PC-9 (cell line): ENCODE data around the gene ARHGAP24. TPM values are rescaled to one million over a fixed set of nuclear protein-coding genes. Genes with fewer than 3 reads are reported as not detected.

Source experiments
- BruUV-seq: library from RNA; stranded (reverse); fragments of 400-500 nt; replicated peaks from 2 replicates; lab custom pipeline; 2021; lab: Mats Ljungman, UMichigan
- CTCF ChIA-PET: fragments of 300-600 bp; sonication (Branson Sonifier 250); formaldehyde crosslinking; loops from one replicate; lab custom pipeline; 2022; ENCODE audit warnings: antibody characterized with exemption; lab: Charles Lee
- POLR2A ChIA-PET: fragments of 300-600 bp; sonication (Branson Sonifier 250); formaldehyde crosslinking; loops from one replicate; lab custom pipeline; 2022; ENCODE audit warnings: antibody characterized with exemption; ENCODE audit not compliant: unreplicated experiment; lab: Charles Lee
- DNase-seq, 2 experiments: peaks; one replicate each; pipeline versions ENCODE4 v3.0.0 to v3.0.0-alpha.2; 2015 to 2022; ENCODE audit warnings: mixed read lengths in 1 of 2
- H2AFZ ChIP-seq: fragments of 200-600 bp; sonication (generic); 2 replicates; pipeline ENCODE4 v1.8.1; 2017; ENCODE audit warnings: antibody characterized with exemption
- H3F3A ChIP-seq: fragments of 200-600 bp; sonication (generic); 2 replicates; pipeline ENCODE4 v1.8.1; 2017; ENCODE audit warnings: antibody characterized with exemption, mild to moderate bottlenecking, low read depth; ENCODE audit not compliant: insufficient read depth
- H3K27ac ChIP-seq: fragments of 200-600 bp; sonication (generic); 2 replicates; pipeline ENCODE4 v1.6.1; 2016; ENCODE audit warnings: mixed run types
- H3K27me3 ChIP-seq: fragments of 200-600 bp; sonication (generic); 2 replicates; pipeline ENCODE4 v1.6.1; 2016; ENCODE audit warnings: low read depth, mixed run types; ENCODE audit not compliant: insufficient read depth
- H3K36me3 ChIP-seq: fragments of 200-600 bp; sonication (generic); 2 replicates; pipeline ENCODE4 v1.6.1; 2016; ENCODE audit warnings: low read depth, mixed run types
- H3K4me1 ChIP-seq: fragments of 200-600 bp; sonication (generic); replicated peaks from 2 replicates; pipeline ENCODE4 v1.6.1; 2016; ENCODE audit warnings: mixed run types; ENCODE audit not compliant: insufficient read depth
- H3K4me2 ChIP-seq: fragments of 200-600 bp; sonication (generic); 2 replicates; pipeline ENCODE4 v1.6.1; 2017; ENCODE audit warnings: mixed run types
- H3K4me3 ChIP-seq: fragments of 200-600 bp; sonication (generic); 2 replicates; pipeline ENCODE4 v1.6.1; 2016; ENCODE audit warnings: mixed run types
- H3K79me2 ChIP-seq: fragments of 200-600 bp; sonication (generic); 2 replicates; pipeline ENCODE4 v1.6.1; 2017; ENCODE audit warnings: low read depth, mixed run types
- H3K9me2 ChIP-seq: fragments of 200-600 bp; sonication (generic); 2 replicates; pipeline ENCODE4 v1.8.1; 2017; ENCODE audit warnings: mild to moderate bottlenecking; ENCODE audit not compliant: insufficient read depth
- H3K9me3 ChIP-seq: fragments of 200-600 bp; sonication (generic); 2 replicates; pipeline ENCODE4 v1.8.1; 2016; ENCODE audit warnings: low read depth; ENCODE audit not compliant: insufficient read depth
- H4K20me1 ChIP-seq: fragments of 200-600 bp; sonication (generic); 2 replicates; pipeline ENCODE4 v1.8.1; 2017; ENCODE audit not compliant: insufficient read depth
- CTCF ChIP-seq: fragments of 200-600 bp; sonication (generic); conservative IDR thresholded peaks from 2 replicates; pipeline ENCODE4 v1.6.1; 2017; ENCODE audit warnings: mixed run types, antibody characterized with exemption, mild to moderate bottlenecking, moderate library complexity
- EZH2 ChIP-seq: fragments of 200-600 bp; sonication (generic); IDR thresholded peaks from 2 replicates; pipeline ENCODE4 v1.8.0; 2017; ENCODE audit warnings: antibody characterized with exemption, low read depth
- intact Hi-C: fragments of 100-400 bp; cut with micrococcal nuclease; formaldehyde crosslinking; loops from one replicate; pipeline ENCODE4 v1.10.0; 2022; ENCODE audit not compliant: unreplicated experiment
- total RNA-seq: library from RNA; stranded (reverse); gene quantifications from 2 replicates; pipeline ENCODE4 v1.2.3, GENCODE V29; 2021

The ARHGAP24 gene
- total RNA-seq, 1 experiment from 2014 or later, result 2.2 TPM

GRCh38 chr4:85577307-85577706, 102.4 kb downstream of the ARHGAP24 start:
- H3K27ac ChIP-seq, result no peak overlapping the region
- TF ChIP-seq EZH2, result no peak
- no peak for TF ChIP-seq CTCF
- no peaks in the 10 kb centered on the region for H3K27me3 ChIP-seq
- H2AFZ ChIP-seq, result no peak overlapping the region
- H4K20me1 ChIP-seq, result no peaks in the 10 kb centered on the region
- no peaks in the 10 kb centered on the region for H3K4me1 ChIP-seq
- no peak overlapping the region for H3K4me2 ChIP-seq
- no peaks in the 10 kb centered on the region for H3F3A ChIP-seq
- ChIA-PET CTCF (no interaction called here), POLR2A (interaction anchor here (0.8 kb wide), 1 partner anchor 11 kb away, joined by 7 read pairs; no protein-coding TSS in a partner anchor)
- BruUV-seq, result no TSS peak
- intact Hi-C loops, result no loop called here
- no peaks in the 10 kb centered on the region for H3K9me3 ChIP-seq
- H3K79me2 ChIP-seq, result no peaks in the 10 kb centered on the region
- no peak overlapping the region for H3K4me3 ChIP-seq
- DNase-seq, result no peak
- no peaks in the 10 kb centered on the region for H3K9me2 ChIP-seq
- H3K36me3 ChIP-seq, result no peaks in the 10 kb centered on the region

- no peak overlapping the region for H2AFZ ChIP-seq
- H3K27me3 ChIP-seq, result no peaks in the 10 kb centered on the region
- no peaks in the 10 kb centered on the region for H3K36me3 ChIP-seq
- no peaks in the 10 kb centered on the region for H3K9me2 ChIP-seq
- ChIA-PET POLR2A (interaction anchor here (0.6 kb wide), 1 partner anchor 926 kb away, joined by 5 read pairs; no protein-coding TSS in a partner anchor), CTCF (no interaction called here)
- no peak overlapping the region for H3K4me3 ChIP-seq
- no peaks in the 10 kb centered on the region for H3F3A ChIP-seq
- no peaks in the 10 kb centered on the region for H3K79me2 ChIP-seq
- no peaks in the 10 kb centered on the region for H3K9me3 ChIP-seq
- intact Hi-C loops, result no loop called here
- BruUV-seq, result no TSS peak
- TF ChIP-seq EZH2, result no peak
- TF ChIP-seq CTCF, result no peak
- no peaks in the 10 kb centered on the region for H4K20me1 ChIP-seq
- no peak overlapping the region for H3K4me2 ChIP-seq
- DNase-seq, result no peak
- no peak overlapping the region for H3K27ac ChIP-seq
- no peaks in the 10 kb centered on the region for H3K4me1 ChIP-seq
Observed at GRCh38 chr4:85579942-85580341, 105.0 kb downstream of the ARHGAP24 start.

- Histone ChIP-seq H3K4me2 (no peak overlapping the region), H3K27me3 (no peaks in the 10 kb centered on the region), H3K79me2 (no peaks in the 10 kb centered on the region), H3K9me3 (no peaks in the 10 kb centered on the region), H4K20me1 (no peaks in the 10 kb centered on the region), H3K4me1 (no peaks in the 10 kb centered on the region), H3K4me3 (no peak overlapping the region), H3K36me3 (no peaks in the 10 kb centered on the region), H3K27ac (no peak overlapping the region), H3F3A (no peaks in the 10 kb centered on the region), H2AFZ (no peak overlapping the region), H3K9me2 (no peaks in the 10 kb centered on the region)
- CTCF ChIA-PET, result no interaction called here
- TF ChIP-seq CTCF (no peak), EZH2 (no peak)
- POLR2A ChIA-PET, result interaction anchor here (0.6 kb wide), 1 partner anchor 926 kb away, joined by 5 read pairs; no protein-coding TSS in a partner anchor
- DNase-seq, result no peak
- no TSS peak for BruUV-seq
- intact Hi-C loops, result no loop called here
Observed at GRCh38 chr4:85580489-85580888, 105.5 kb downstream of the ARHGAP24 start.
